GM23338 (cell line): ENCODE measurements around the gene NPIPA2.
"Not testable (repeated sequence)": the region's sequence is repeated elsewhere in the genome, so short reads cannot be mapped to it uniquely, and the experiment has no call there.

Experiments used
- CREB1 ChIP-seq: fragments of 250-450 bp; sonication (Bioruptor Pico); IDR thresholded peaks from 2 replicates; pipeline ENCODE4 v1.5.0; 2020; ENCODE audit warnings: low read depth, mild to moderate bottlenecking, moderate library complexity
- EZH2 ChIP-seq: fragments of 200-600 bp; sonication (generic); IDR thresholded peaks from one replicate; pipeline ENCODE4 v1.8.0; 2017; ENCODE audit warnings: antibody characterized with exemption, mild to moderate bottlenecking, low read depth; ENCODE audit not compliant: unreplicated experiment
- EZH2phosphoT487 ChIP-seq: fragments of 200-600 bp; sonication (generic); IDR thresholded peaks from one replicate; pipeline ENCODE4 v1.8.1; 2018; ENCODE audit warnings: antibody characterized with exemption; ENCODE audit not compliant: unreplicated experiment
- JUNB ChIP-seq: IDR thresholded peaks from one replicate; pipeline ENCODE4 v1.6.1; 2016; ENCODE audit warnings: antibody characterized with exemption; ENCODE audit not compliant: unreplicated experiment
- NANOG ChIP-seq: IDR thresholded peaks from 2 replicates; pipeline ENCODE4 v1.6.1; 2016; ENCODE audit warnings: antibody characterized with exemption, borderline replicate concordance
- POLR2AphosphoS5 ChIP-seq: IDR thresholded peaks from 2 replicates; pipeline ENCODE4 v1.6.1; 2016; ENCODE audit warnings: antibody characterized with exemption, low read depth
- REST ChIP-seq: IDR thresholded peaks from one replicate; pipeline ENCODE4 v1.6.1; 2018; ENCODE audit warnings: antibody characterized with exemption; ENCODE audit not compliant: unreplicated experiment
- STAT1 ChIP-seq: IDR thresholded peaks from one replicate; pipeline ENCODE4 v1.6.1; 2016; ENCODE audit warnings: antibody characterized with exemption; ENCODE audit not compliant: unreplicated experiment
- ZNF114 ChIP-seq: fragments of 250-450 bp; sonication (Bioruptor Pico); IDR thresholded peaks from 2 replicates; pipeline ENCODE4 v1.5.0; 2020; ENCODE audit warnings: mild to moderate bottlenecking, moderate library complexity
- ZNF331 ChIP-seq: fragments of 250-450 bp; sonication (Bioruptor Pico); IDR thresholded peaks from 2 replicates; pipeline ENCODE4 v1.5.0; 2020; ENCODE audit warnings: low read depth, mild to moderate bottlenecking, moderate library complexity
- TF ChIP-seq, protein P1 (sequence below), 2 experiments: fragments of 200-600 bp in 1 of 2; sonication (generic) in 1 of 2; conservative IDR thresholded peaks; 2 replicates each; pipeline versions ENCODE4 v1.5.1 to v1.6.1; 2016 to 2017; ENCODE audit warnings: antibody characterized with exemption in 2 of 2, low read depth in 2 of 2, mild to moderate bottlenecking in 2 of 2, moderate library complexity in 1 of 2
- TF ChIP-seq, protein P2 (sequence below): IDR thresholded peaks from 2 replicates; pipeline ENCODE4 v1.6.1; 2016; ENCODE audit warnings: antibody characterized with exemption

- TF ChIP-seq, protein P1, sequence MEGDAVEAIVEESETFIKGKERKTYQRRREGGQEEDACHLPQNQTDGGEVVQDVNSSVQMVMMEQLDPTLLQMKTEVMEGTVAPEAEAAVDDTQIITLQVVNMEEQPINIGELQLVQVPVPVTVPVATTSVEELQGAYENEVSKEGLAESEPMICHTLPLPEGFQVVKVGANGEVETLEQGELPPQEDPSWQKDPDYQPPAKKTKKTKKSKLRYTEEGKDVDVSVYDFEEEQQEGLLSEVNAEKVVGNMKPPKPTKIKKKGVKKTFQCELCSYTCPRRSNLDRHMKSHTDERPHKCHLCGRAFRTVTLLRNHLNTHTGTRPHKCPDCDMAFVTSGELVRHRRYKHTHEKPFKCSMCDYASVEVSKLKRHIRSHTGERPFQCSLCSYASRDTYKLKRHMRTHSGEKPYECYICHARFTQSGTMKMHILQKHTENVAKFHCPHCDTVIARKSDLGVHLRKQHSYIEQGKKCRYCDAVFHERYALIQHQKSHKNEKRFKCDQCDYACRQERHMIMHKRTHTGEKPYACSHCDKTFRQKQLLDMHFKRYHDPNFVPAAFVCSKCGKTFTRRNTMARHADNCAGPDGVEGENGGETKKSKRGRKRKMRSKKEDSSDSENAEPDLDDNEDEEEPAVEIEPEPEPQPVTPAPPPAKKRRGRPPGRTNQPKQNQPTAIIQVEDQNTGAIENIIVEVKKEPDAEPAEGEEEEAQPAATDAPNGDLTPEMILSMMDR (conservative IDR thresholded peaks at IDR 0.05; ENCODE audit: low read depth in 2 of 2) = not testable (repeated sequence)
- TF ChIP-seq POLR2AphosphoS5; EZH2; CREB1 (CRISPR knock-in tag); REST; EZH2phosphoT487; ZNF331 (CRISPR knock-in tag); NANOG; JUNB; ZNF114 (CRISPR knock-in tag); STAT1: not testable (repeated sequence)
- TF ChIP-seq, protein P2, sequence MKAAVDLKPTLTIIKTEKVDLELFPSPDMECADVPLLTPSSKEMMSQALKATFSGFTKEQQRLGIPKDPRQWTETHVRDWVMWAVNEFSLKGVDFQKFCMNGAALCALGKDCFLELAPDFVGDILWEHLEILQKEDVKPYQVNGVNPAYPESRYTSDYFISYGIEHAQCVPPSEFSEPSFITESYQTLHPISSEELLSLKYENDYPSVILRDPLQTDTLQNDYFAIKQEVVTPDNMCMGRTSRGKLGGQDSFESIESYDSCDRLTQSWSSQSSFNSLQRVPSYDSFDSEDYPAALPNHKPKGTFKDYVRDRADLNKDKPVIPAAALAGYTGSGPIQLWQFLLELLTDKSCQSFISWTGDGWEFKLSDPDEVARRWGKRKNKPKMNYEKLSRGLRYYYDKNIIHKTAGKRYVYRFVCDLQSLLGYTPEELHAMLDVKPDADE = not testable (repeated sequence)
These were observed 61.2 kb downstream of the NPIPA2 start for GRCh38 chr16:14803577-14803976.
